ENCODE results near the gene TEDC1.

TEDC1 gene

GRCh38 chr14:105466531-105467248 lies 24.4 kb upstream of the TEDC1 start:
- no peak for TF ChIP-seq ZNF274 (IDR thresholded peaks at IDR 0.05; ENCODE audit: low read depth, low read length)
- H3K4me3 ChIP-seq (ENCODE audit: low read length) = no peak overlapping the region

- no peak for TF ChIP-seq ZNF274 (IDR thresholded peaks at IDR 0.05; ENCODE audit: low read depth, low read length)
- no peak overlapping the region for H3K4me3 ChIP-seq (ENCODE audit: low read length)
Observed at GRCh38 chr14:105467249-105467941, 23.7 kb upstream of the TEDC1 start.

DNA sequence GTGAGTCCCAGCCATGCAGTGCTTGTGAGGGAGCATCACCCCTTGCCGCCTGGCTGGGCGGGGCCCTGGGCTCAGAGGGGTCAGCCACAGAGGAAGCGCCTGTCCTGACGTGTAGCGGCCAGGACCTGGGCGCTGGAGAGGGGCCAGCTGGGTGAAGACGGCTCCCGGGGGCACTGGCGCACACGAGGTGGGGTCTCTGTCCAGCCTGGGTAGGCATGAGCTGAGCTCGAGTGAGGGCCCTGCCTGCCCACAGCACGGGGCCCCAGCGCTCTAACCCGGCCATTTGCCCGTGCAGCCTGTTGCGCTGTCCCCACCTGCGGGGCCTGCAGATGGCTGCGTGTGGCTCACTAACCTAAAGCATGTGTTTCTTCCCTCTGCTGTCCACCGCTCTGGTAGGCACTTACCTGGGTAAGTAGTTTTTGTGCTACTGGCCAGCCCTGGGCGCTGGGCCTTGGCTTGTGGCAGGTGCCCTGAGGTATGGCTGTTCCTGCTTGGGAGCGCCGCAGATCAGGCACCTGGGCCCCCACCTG lies 23.0 kb upstream of the TEDC1 start:
- H3K4me3 ChIP-seq (ENCODE audit: low read length) = no peak overlapping the region
- no peak for TF ChIP-seq ZNF274 (IDR thresholded peaks at IDR 0.05; ENCODE audit: low read depth, low read length)

GRCh38 chr14:105468621-105469241 lies 22.3 kb upstream of the TEDC1 start:
- TF ChIP-seq ZNF274 (IDR thresholded peaks at IDR 0.05; ENCODE audit: low read depth, low read length) = no peak
- no peak overlapping the region for H3K4me3 ChIP-seq (ENCODE audit: low read length)

GRCh38 chr14:105469456-105470349 lies 21.3 kb upstream of the TEDC1 start:
- no peak overlapping the region for H3K4me3 ChIP-seq (ENCODE audit: low read length)
- no peak for TF ChIP-seq ZNF274 (IDR thresholded peaks at IDR 0.05; ENCODE audit: low read depth, low read length)

GRCh38 chr14:105470350-105471296 lies 20.4 kb upstream of the TEDC1 start:
- H3K4me3 ChIP-seq (ENCODE audit: low read length) = no peak overlapping the region
- TF ChIP-seq ZNF274 (IDR thresholded peaks at IDR 0.05; ENCODE audit: low read depth, low read length) = no peak

GRCh38 chr14:105471297-105471821 lies 19.7 kb upstream of the TEDC1 start:
- TF ChIP-seq ZNF274 (IDR thresholded peaks at IDR 0.05; ENCODE audit: low read depth, low read length) = no peak
- H3K4me3 ChIP-seq (ENCODE audit: low read length) = no peak overlapping the region

GRCh38 chr14:105471823-105472485 lies 19.1 kb upstream of the TEDC1 start:
- no peak overlapping the region for H3K4me3 ChIP-seq (ENCODE audit: low read length)
- no peak for TF ChIP-seq ZNF274 (IDR thresholded peaks at IDR 0.05; ENCODE audit: low read depth, low read length)

GRCh38 chr14:105472486-105472991 lies 18.5 kb upstream of the TEDC1 start:
- no peak for TF ChIP-seq ZNF274 (IDR thresholded peaks at IDR 0.05; ENCODE audit: low read depth, low read length)

GRCh38 chr14:105473033-105473676 lies 17.9 kb upstream of the TEDC1 start:
- no peak for TF ChIP-seq ZNF274 (IDR thresholded peaks at IDR 0.05; ENCODE audit: low read depth, low read length)
- no peak overlapping the region for H3K4me3 ChIP-seq (ENCODE audit: low read length)

More at GRCh38 chr14:105472486-105472991, 18.5 kb upstream of the TEDC1 start:
- H3K4me3 ChIP-seq (ENCODE audit: low read length) = no peak overlapping the region
